Gastroesophageal sphincter (tissue), 4 donors: Measurements from ENCODE around the gene ARHGEF37. TPM values are rescaled to one million over a fixed set of nuclear protein-coding genes. Genes with fewer than 3 reads are reported as not detected.

Experiments used
- ATAC-seq: fragments of 150-250 bp; one replicate; pipeline ENCODE4 v1.9.1; 2016; ENCODE audit warnings: mild to moderate bottlenecking, moderate library complexity
- H3K27ac ChIP-seq, 4 donors: fragments of 200-600 bp; sonication (generic) in 3 of 4; 1 replicate in 3 of 4; 2 replicates in 1 of 4; pipeline ENCODE4 v1.5.1; 2016 to 2019
- H3K27me3 ChIP-seq: fragments of 200-600 bp; sonication (generic); one replicate; pipeline ENCODE4 v1.5.1; 2019
- H3K36me3 ChIP-seq, 2 donors: fragments of 200-600 bp; sonication (generic); one replicate each; pipeline ENCODE4 v1.5.1; 2019; ENCODE audit warnings: control low read depth in 1 of 2
- H3K4me1 ChIP-seq, 3 donors: fragments of 200-600 bp; sonication (generic); 1 replicate in 2 of 3; 2 replicates in 1 of 3; pipeline ENCODE4 v1.5.1; 2016 to 2019; ENCODE audit warnings: control low read depth in 2 of 3
- H3K4me3 ChIP-seq, 2 donors: fragments of 200-600 bp; sonication (generic); one replicate each; pipeline ENCODE4 v1.5.1; 2019; ENCODE audit warnings: mild to moderate bottlenecking in 1 of 2, moderate library complexity in 1 of 2
- H3K9me3 ChIP-seq, 3 donors: fragments of 200-600 bp; sonication (generic); one replicate each; pipeline ENCODE4 v1.5.1; 2017 to 2019; ENCODE audit warnings: control low read depth in 2 of 3
- EP300 ChIP-seq: sonication (generic); formaldehyde crosslinking; IDR thresholded peaks from one replicate; pipeline ENCODE4 v1.6.1; 2017; ENCODE audit warnings: antibody characterized with exemption, mild to moderate bottlenecking
- POLR2A ChIP-seq, 2 donors: fragments of 450-650 bp; IDR thresholded peaks; one replicate each; pipeline ENCODE4 v1.6.1; 2017; ENCODE audit warnings: antibody characterized with exemption in 2 of 2, mild to moderate bottlenecking in 2 of 2, moderate library complexity in 1 of 2
- POLR2AphosphoS5 ChIP-seq: sonication (generic); formaldehyde crosslinking; IDR thresholded peaks from one replicate; pipeline ENCODE4 v1.6.1; 2017; ENCODE audit warnings: antibody characterized with exemption
- WGBS, 2 donors: methylation state at CpG; one replicate each; pipeline ENCODE4 v1.1.5; 2018; ENCODE audit warnings: low coverage in 1 of 2; 5-methylcytosine and 5-hydroxymethylcytosine counted together
- total RNA-seq, 4 donors: library from RNA; depleted of rRNA; stranded (reverse); fragments of >200 nt; gene quantifications; one replicate each; pipeline ENCODE4 v1.1.0, GENCODE V29; 2016
- TF ChIP-seq, protein P1 (sequence below), 4 experiments: fragments of 200-600 bp in 2 of 4; fragments of 450-650 bp in 2 of 4; sonication (generic) in 1 of 4; IDR thresholded peaks; one replicate each; pipeline ENCODE4 v1.5.1; 2017 to 2019; ENCODE audit warnings: antibody characterized with exemption in 4 of 4, mild to moderate bottlenecking in 2 of 4, moderate library complexity in 2 of 4

ARHGEF37 gene
- total RNA-seq, 4 donors from 2014 or later: 13.5 to 30.6 (median 20.1) TPM

- Histone ChIP-seq H3K9me3 (peaks cover 0 to 5% (median 0%) of the 10 kb centered on the region in 3 donors), H3K27me3 (no peaks in the 10 kb centered on the region), H3K4me3 (no peak overlapping the region), H3K27ac (no peak overlapping the region), H3K36me3 (peaks cover 0 to 85% of the 10 kb centered on the region in 2 donors), H3K4me1 (peaks cover 0 to 18% (median 0%) of the 10 kb centered on the region in 3 donors)
- TF ChIP-seq EP300 (no peak), POLR2A (IDR thresholded peaks at IDR 0.05) (no peak), POLR2AphosphoS5 (no peak)
- TF ChIP-seq, protein P1, sequence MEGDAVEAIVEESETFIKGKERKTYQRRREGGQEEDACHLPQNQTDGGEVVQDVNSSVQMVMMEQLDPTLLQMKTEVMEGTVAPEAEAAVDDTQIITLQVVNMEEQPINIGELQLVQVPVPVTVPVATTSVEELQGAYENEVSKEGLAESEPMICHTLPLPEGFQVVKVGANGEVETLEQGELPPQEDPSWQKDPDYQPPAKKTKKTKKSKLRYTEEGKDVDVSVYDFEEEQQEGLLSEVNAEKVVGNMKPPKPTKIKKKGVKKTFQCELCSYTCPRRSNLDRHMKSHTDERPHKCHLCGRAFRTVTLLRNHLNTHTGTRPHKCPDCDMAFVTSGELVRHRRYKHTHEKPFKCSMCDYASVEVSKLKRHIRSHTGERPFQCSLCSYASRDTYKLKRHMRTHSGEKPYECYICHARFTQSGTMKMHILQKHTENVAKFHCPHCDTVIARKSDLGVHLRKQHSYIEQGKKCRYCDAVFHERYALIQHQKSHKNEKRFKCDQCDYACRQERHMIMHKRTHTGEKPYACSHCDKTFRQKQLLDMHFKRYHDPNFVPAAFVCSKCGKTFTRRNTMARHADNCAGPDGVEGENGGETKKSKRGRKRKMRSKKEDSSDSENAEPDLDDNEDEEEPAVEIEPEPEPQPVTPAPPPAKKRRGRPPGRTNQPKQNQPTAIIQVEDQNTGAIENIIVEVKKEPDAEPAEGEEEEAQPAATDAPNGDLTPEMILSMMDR (IDR thresholded peaks at IDR 0.05): no peak
- whole genome bisulfite sequencing, 2 donors: 83 to 97% methylated on average over 2 to 3 of the region's 4 CpGs
- no peak for ATAC-seq
Observed at GRCh38 chr5:149610589-149611255, 29.4 kb downstream of the ARHGEF37 start.

- WGBS, 2 donors: 46 to 79% methylated on average over 3 to 5 of the region's 5 CpGs
- ATAC-seq: no peak
- TF ChIP-seq POLR2A (IDR thresholded peaks at IDR 0.05) (no peak), POLR2AphosphoS5 (no peak), EP300 (no peak)
- TF ChIP-seq, protein P1 (IDR thresholded peaks at IDR 0.05): no peak
Observed at GRCh38 chr5:149611326-149611725, 30.0 kb downstream of the ARHGEF37 start.

GRCh38 chr5:149614034-149614907, 33.0 kb downstream of the ARHGEF37 start:
- Histone ChIP-seq H3K4me1 (peaks cover 0 to 28% (median 0%) of the 10 kb centered on the region in 3 donors), H3K4me3 (no peak overlapping the region), H3K36me3 (peaks cover 0 to 88% of the 10 kb centered on the region in 2 donors), H3K27ac (no peak overlapping the region), H3K27me3 (no peaks in the 10 kb centered on the region), H3K9me3 (peaks cover 0 to 5% (median 0%) of the 10 kb centered on the region in 3 donors)
- no peak for ATAC-seq
- WGBS, 2 donors: 100% methylated on average over 1 to 3 of the region's 8 CpGs
- TF ChIP-seq POLR2A (IDR thresholded peaks at IDR 0.05) (no peak), POLR2AphosphoS5 (no peak), EP300 (no peak)
- TF ChIP-seq, protein P1 (IDR thresholded peaks at IDR 0.05): no peak

More at GRCh38 chr5:149611326-149611725, 30.0 kb downstream of the ARHGEF37 start:
- H3K27me3 ChIP-seq: no peaks in the 10 kb centered on the region
- peaks cover 0 to 84% of the 10 kb centered on the region in 2 donors for H3K36me3 ChIP-seq
- H3K27ac ChIP-seq: no peak overlapping the region
- peaks cover 0 to 20% (median 0%) of the 10 kb centered on the region in 3 donors for H3K4me1 ChIP-seq
- H3K9me3 ChIP-seq: peaks cover 0 to 5% (median 0%) of the 10 kb centered on the region in 3 donors
- H3K4me3 ChIP-seq: no peak overlapping the region

GRCh38 chr5:149615976-149616375, 34.7 kb downstream of the ARHGEF37 start:
- peaks cover 0 to 24% (median 0%) of the 10 kb centered on the region in 3 donors for H3K4me1 ChIP-seq
- no peaks in the 10 kb centered on the region for H3K27me3 ChIP-seq
- TF ChIP-seq, protein P1 (IDR thresholded peaks at IDR 0.05): no peak
- TF ChIP-seq POLR2A (IDR thresholded peaks at IDR 0.05) (no peak), EP300 (no peak), POLR2AphosphoS5 (no peak)
- H3K9me3 ChIP-seq: no peaks in the 10 kb centered on the region
- no peak for ATAC-seq
- peaks cover 0 to 88% of the 10 kb centered on the region in 2 donors for H3K36me3 ChIP-seq
- H3K4me3 ChIP-seq: no peak overlapping the region
- WGBS, 2 donors: 44 to 56% methylated on average over 5 of the region's 5 CpGs
- no peak overlapping the region for H3K27ac ChIP-seq
